HepG2 (cell line): ENCODE results near the gene CCT4. TPM values are rescaled to one million over a fixed set of nuclear protein-coding genes. Genes with fewer than 3 reads are reported as not detected.

Source experiments
- CHCHD3 ChIP-seq: sonication (generic); formaldehyde crosslinking; IDR thresholded peaks from 2 replicates; pipeline ENCODE4 v1.8.0; 2022; ENCODE audit warnings: mild to moderate bottlenecking, missing genetic modification reagents, moderate library complexity
- HDAC1 ChIP-seq: sonication (generic); formaldehyde crosslinking; IDR thresholded peaks from 2 replicates; pipeline ENCODE4 v1.5.1; 2020; ENCODE audit warnings: mild to moderate bottlenecking, missing genetic modification reagents
- HNRNPL ChIP-seq: fragments of 200-400 bp; formaldehyde crosslinking; IDR thresholded peaks from 2 replicates; pipeline ENCODE4 v1.6.1; 2017; ENCODE audit warnings: mild to moderate bottlenecking, low read depth, low read length
- KLF13 ChIP-seq: sonication (generic); formaldehyde crosslinking; IDR thresholded peaks from 2 replicates; pipeline ENCODE4 v1.4.0; 2020; ENCODE audit warnings: mild to moderate bottlenecking, missing genetic modification reagents
- PRPF4 ChIP-seq: fragments of 200-400 bp; formaldehyde crosslinking; IDR thresholded peaks from 2 replicates; pipeline ENCODE4 v1.6.1; 2016; ENCODE audit warnings: low read length, low read depth; ENCODE audit not compliant: poor library complexity, severe bottlenecking
- SIX1 ChIP-seq: sonication (generic); formaldehyde crosslinking; IDR thresholded peaks from 2 replicates; pipeline ENCODE4 v1.4.0; 2020; ENCODE audit warnings: missing genetic modification reagents, borderline replicate concordance
- ZBTB38 ChIP-seq: sonication (generic); formaldehyde crosslinking; IDR thresholded peaks from 2 replicates; pipeline ENCODE4 v1.5.1; 2020; ENCODE audit warnings: mild to moderate bottlenecking, missing genetic modification reagents
- ZNF101 ChIP-seq: sonication (generic); formaldehyde crosslinking; IDR thresholded peaks from 2 replicates; pipeline ENCODE4 v1.4.0; 2020; ENCODE audit warnings: mild to moderate bottlenecking, low read depth, missing genetic modification reagents, borderline replicate concordance
- ZNF160 ChIP-seq: sonication (generic); formaldehyde crosslinking; IDR thresholded peaks from 2 replicates; pipeline ENCODE4 v1.8.0; 2022; ENCODE audit warnings: mild to moderate bottlenecking, inconsistent platforms, missing genetic modification reagents
- ZNF205 ChIP-seq: IDR thresholded peaks from 2 replicates; pipeline ENCODE4 v1.6.1; 2018; ENCODE audit warnings: missing biosample characterization, missing genetic modification reagents
- ZNF30 ChIP-seq: sonication (generic); formaldehyde crosslinking; IDR thresholded peaks from 2 replicates; pipeline ENCODE4 v1.5.0; 2020; ENCODE audit warnings: mild to moderate bottlenecking, missing genetic modification reagents
- ZNF83 ChIP-seq: sonication (generic); formaldehyde crosslinking; IDR thresholded peaks from 2 replicates; pipeline ENCODE4 v1.4.0; 2020; ENCODE audit warnings: missing genetic modification reagents, mild to moderate bottlenecking, borderline replicate concordance
- ZNF839 ChIP-seq: sonication (generic); formaldehyde crosslinking; IDR thresholded peaks from 2 replicates; pipeline ENCODE4 v1.4.0; 2020; ENCODE audit warnings: missing genetic modification reagents, mild to moderate bottlenecking, borderline replicate concordance
- polyA plus RNA-seq, 8 experiments: library from polyadenylated mRNA; depleted of rRNA in 3 of 8; stranded (reverse) in 7 of 8; unstranded in 1 of 8; fragments of >200 nt; fragmentation: Illumina TruSeq in 4 of 8; extraction: Trizol in 4 of 8; gene quantifications; 2 replicates each; pipeline versions ENCODE4 v1.2.1 to v1.2.3, GENCODE V29; 2011 to 2016; ENCODE audit warnings: low read depth in 4 of 8, missing spikeins in 1 of 8, mixed read lengths in 1 of 8; ENCODE audit not compliant: insufficient read depth in 1 of 8
- total RNA-seq, 5 experiments: library from RNA; depleted of rRNA; stranded (reverse); fragments of >200 nt; fragmentation: Illumina TruSeq; extraction: Trizol; gene quantifications; 2 replicates each; pipeline ENCODE4 v1.2.3, GENCODE V29; 2016; ENCODE audit warnings: low read depth in 1 of 5
- TF ChIP-seq, protein P1 (sequence below), 2 experiments: sonication (generic) in 1 of 2; formaldehyde crosslinking in 1 of 2; IDR thresholded peaks; 2 replicates each; pipeline versions ENCODE4 v1.4.0 to v1.6.1; 2016 to 2020; ENCODE audit warnings: borderline replicate concordance in 1 of 2, low read depth in 1 of 2, mild to moderate bottlenecking in 1 of 2, missing genetic modification reagents in 1 of 2
- TF ChIP-seq, protein P2 (sequence below): sonication (generic); formaldehyde crosslinking; IDR thresholded peaks from 2 replicates; pipeline ENCODE4 v1.4.0; 2020; ENCODE audit warnings: missing genetic modification reagents
- TF ChIP-seq, protein P3 (sequence below): sonication (generic); formaldehyde crosslinking; IDR thresholded peaks from 2 replicates; pipeline ENCODE4 v1.4.0; 2020; ENCODE audit warnings: missing genetic modification reagents

Gene CCT4
- total and polyA plus RNA-seq, 2 of the 13 experiments (the other 11 are each of a cell fraction or from before 2014, with no cell fraction given), result 138 to 340 TPM

DNA sequence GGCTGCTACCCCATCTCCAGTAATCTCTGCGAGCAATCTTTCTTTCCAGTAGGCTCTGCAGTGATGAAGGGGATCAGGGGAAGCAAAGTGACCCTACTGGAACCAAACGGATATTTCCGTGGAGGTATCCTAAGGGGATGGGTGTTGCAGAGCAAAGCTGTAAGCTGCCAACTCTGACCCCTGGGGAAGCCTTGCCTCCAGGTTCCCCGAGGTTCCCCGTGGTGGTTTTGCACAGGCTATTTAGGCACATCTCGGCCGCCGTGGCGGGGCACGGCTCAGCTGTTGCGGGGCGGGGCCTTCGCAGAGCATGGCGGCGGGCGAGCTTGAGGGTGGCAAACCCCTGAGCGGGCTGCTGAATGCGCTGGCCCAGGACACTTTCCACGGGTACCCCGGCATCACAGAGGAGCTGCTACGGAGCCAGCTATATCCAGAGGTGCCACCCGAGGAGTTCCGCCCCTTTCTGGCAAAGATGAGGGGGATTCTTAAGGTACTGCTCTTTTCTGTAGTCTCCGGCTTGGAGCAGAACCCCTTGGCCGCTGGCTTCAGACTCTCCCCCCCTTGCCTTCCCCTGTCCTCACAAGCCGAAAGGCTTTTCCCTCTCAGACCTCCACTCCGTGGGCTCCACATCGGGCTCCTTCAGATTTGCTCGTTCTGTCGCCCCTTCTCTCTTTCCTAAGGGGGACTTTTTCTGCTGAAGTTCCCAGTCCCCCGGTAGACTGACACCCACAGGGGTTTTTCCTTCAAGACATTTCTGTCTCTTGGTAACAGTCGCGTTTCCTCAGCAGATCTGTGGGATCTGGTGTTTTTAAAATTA is 17.1 kb upstream of the CCT4 start, which contains the start of gene COMMD1 (continued):
- TF ChIP-seq, protein P1, sequence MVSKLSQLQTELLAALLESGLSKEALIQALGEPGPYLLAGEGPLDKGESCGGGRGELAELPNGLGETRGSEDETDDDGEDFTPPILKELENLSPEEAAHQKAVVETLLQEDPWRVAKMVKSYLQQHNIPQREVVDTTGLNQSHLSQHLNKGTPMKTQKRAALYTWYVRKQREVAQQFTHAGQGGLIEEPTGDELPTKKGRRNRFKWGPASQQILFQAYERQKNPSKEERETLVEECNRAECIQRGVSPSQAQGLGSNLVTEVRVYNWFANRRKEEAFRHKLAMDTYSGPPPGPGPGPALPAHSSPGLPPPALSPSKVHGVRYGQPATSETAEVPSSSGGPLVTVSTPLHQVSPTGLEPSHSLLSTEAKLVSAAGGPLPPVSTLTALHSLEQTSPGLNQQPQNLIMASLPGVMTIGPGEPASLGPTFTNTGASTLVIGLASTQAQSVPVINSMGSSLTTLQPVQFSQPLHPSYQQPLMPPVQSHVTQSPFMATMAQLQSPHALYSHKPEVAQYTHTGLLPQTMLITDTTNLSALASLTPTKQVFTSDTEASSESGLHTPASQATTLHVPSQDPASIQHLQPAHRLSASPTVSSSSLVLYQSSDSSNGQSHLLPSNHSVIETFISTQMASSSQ (IDR thresholded peaks at IDR 0.05; ENCODE audit: low read depth), result no peak
- TF ChIP-seq, protein P1 (CRISPR knock-in tag; IDR thresholded peaks at IDR 0.05; ENCODE audit: borderline replicate concordance), result peak; percentile 73; the same call in 1 of the 2 replicates
- TF ChIP-seq ZNF839 (CRISPR knock-in tag) (no peak), CHCHD3 (CRISPR knock-in tag) (peak; percentile 66; the same call in 1 of the 2 replicates), ZNF205 (CRISPR knock-in tag) (no peak), ZNF160 (CRISPR knock-in tag) (peak; percentile 43; the same call in 1 of the 2 replicates), HDAC1 (CRISPR knock-in tag) (peak; percentile 96), SIX1 (CRISPR knock-in tag) (no peak), PRPF4 (no peak), ZBTB38 (CRISPR knock-in tag) (peak; percentile 83), ZNF30 (no peak), ZNF101 (CRISPR knock-in tag) (no peak), ZNF83 (no peak), HNRNPL (peak; percentile 81; the same call in 1 of the 2 replicates), KLF13 (CRISPR knock-in tag) (no peak)
- TF ChIP-seq, protein P2, sequence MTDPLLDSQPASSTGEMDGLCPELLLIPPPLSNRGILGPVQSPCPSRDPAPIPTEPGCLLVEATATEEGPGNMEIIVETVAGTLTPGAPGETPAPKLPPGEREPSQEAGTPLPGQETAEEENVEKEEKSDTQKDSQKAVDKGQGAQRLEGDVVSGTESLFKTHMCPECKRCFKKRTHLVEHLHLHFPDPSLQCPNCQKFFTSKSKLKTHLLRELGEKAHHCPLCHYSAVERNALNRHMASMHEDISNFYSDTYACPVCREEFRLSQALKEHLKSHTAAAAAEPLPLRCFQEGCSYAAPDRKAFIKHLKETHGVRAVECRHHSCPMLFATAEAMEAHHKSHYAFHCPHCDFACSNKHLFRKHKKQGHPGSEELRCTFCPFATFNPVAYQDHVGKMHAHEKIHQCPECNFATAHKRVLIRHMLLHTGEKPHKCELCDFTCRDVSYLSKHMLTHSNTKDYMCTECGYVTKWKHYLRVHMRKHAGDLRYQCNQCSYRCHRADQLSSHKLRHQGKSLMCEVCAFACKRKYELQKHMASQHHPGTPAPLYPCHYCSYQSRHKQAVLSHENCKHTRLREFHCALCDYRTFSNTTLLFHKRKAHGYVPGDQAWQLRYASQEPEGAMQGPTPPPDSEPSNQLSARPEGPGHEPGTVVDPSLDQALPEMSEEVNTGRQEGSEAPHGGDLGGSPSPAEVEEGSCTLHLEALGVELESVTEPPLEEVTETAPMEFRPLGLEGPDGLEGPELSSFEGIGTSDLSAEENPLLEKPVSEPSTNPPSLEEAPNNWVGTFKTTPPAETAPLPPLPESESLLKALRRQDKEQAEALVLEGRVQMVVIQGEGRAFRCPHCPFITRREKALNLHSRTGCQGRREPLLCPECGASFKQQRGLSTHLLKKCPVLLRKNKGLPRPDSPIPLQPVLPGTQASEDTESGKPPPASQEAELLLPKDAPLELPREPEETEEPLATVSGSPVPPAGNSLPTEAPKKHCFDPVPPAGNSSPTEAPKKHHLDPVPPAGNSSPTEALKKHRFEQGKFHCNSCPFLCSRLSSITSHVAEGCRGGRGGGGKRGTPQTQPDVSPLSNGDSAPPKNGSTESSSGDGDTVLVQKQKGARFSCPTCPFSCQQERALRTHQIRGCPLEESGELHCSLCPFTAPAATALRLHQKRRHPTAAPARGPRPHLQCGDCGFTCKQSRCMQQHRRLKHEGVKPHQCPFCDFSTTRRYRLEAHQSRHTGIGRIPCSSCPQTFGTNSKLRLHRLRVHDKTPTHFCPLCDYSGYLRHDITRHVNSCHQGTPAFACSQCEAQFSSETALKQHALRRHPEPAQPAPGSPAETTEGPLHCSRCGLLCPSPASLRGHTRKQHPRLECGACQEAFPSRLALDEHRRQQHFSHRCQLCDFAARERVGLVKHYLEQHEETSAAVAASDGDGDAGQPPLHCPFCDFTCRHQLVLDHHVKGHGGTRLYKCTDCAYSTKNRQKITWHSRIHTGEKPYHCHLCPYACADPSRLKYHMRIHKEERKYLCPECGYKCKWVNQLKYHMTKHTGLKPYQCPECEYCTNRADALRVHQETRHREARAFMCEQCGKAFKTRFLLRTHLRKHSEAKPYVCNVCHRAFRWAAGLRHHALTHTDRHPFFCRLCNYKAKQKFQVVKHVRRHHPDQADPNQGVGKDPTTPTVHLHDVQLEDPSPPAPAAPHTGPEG (CRISPR knock-in tag), result no peak
- TF ChIP-seq, protein P3, sequence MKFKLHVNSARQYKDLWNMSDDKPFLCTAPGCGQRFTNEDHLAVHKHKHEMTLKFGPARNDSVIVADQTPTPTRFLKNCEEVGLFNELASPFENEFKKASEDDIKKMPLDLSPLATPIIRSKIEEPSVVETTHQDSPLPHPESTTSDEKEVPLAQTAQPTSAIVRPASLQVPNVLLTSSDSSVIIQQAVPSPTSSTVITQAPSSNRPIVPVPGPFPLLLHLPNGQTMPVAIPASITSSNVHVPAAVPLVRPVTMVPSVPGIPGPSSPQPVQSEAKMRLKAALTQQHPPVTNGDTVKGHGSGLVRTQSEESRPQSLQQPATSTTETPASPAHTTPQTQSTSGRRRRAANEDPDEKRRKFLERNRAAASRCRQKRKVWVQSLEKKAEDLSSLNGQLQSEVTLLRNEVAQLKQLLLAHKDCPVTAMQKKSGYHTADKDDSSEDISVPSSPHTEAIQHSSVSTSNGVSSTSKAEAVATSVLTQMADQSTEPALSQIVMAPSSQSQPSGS (CRISPR knock-in tag), result peak; percentile 70; the same call in 1 of the 2 replicates
